HG03045 (cell line): Measurements from ENCODE around the gene HOXA13.

Experiments
- ATAC-seq: cut with Tn5 transposase; IDR thresholded peaks from one replicate; pipeline ENCODE4 v1.9.1; 2021; ENCODE audit warnings: mild to moderate bottlenecking, moderate library complexity; ENCODE audit not compliant: unreplicated experiment

HOXA13 gene

GRCh38 chr7:27182861-27183681 lies 16.8 kb downstream of the HOXA13 start:
- no peak for ATAC-seq

GRCh38 chr7:27182285-27182841 lies 17.5 kb downstream of the HOXA13 start:
- no peak for ATAC-seq

- ATAC-seq, result no peak
These were observed 18.1 kb downstream of the HOXA13 start for GRCh38 chr7:27181795-27182275.

- no peak for ATAC-seq
These were observed 19.2 kb downstream of the HOXA13 start for GRCh38 chr7:27180431-27181420.

- no peak for ATAC-seq
These were observed 20.1 kb downstream of the HOXA13 start for GRCh38 chr7:27179503-27180430.

GRCh38 chr7:27179030-27179429 lies 20.9 kb downstream of the HOXA13 start:
- no peak for ATAC-seq

- ATAC-seq, result no peak
These were observed 21.5 kb downstream of the HOXA13 start for GRCh38 chr7:27178366-27178765.

- ATAC-seq, result no peak
These were observed 22.0 kb downstream of the HOXA13 start for GRCh38 chr7:27177795-27178320.

- ATAC-seq, result no peak
These were observed 22.7 kb downstream of the HOXA13 start for GRCh38 chr7:27176962-27177794.

GRCh38 chr7:27176524-27176845 lies 23.4 kb downstream of the HOXA13 start:
- ATAC-seq, result no peak

- ATAC-seq, result no peak
These were observed 24.0 kb downstream of the HOXA13 start for GRCh38 chr7:27175626-27176523.

GRCh38 chr7:27174874-27175625 lies 24.8 kb downstream of the HOXA13 start:
- no peak for ATAC-seq

- ATAC-seq, result no peak
These were observed 25.7 kb downstream of the HOXA13 start, which contains the start of gene HOXA10 for GRCh38 chr7:27173956-27174873. HOXA10 (minus strand) TSS chr7:27174320; CDS start chr7:27174306, 14 bp downstream.

GRCh38 chr7:27173511-27173955 lies 26.4 kb downstream of the HOXA13 start:
- no peak for ATAC-seq

GRCh38 chr7:27172823-27173510 lies 26.9 kb downstream of the HOXA13 start:
- ATAC-seq, result no peak
